ENCODE results near the gene KRTAP1-5. TPM values are rescaled to one million over a fixed set of nuclear protein-coding genes. Genes with fewer than 3 reads are reported as not detected.
"Not testable (repeated sequence)": the region's sequence is repeated elsewhere in the genome, so short reads cannot be mapped to it uniquely, and the experiment has no call there.

Gene KRTAP1-5
- total RNA-seq, 2 donors from 2014 or later, result not detected

GRCh38 chr17:41067281-41067680 is 40.3 kb upstream of the KRTAP1-5 start:
- H3K36me3 ChIP-seq, result no peaks in the 10 kb centered on the region
- no peak overlapping the region for H3K4me3 ChIP-seq
- DNase-seq (ENCODE audit: low spot score), result no peak
- no peak for ATAC-seq (ENCODE audit: insufficient number of reproducible peaks, low FRiP score, low read depth)
- H3K27ac ChIP-seq, result no peak overlapping the region
- peaks cover 9% of the 10 kb centered on the region in 2 donors for H3K4me1 ChIP-seq (ENCODE audit: control insufficient read depth in 1 of 2, low read depth in 2 of 2)
- no peaks in the 10 kb centered on the region for H3K27me3 ChIP-seq (replicated peaks; ENCODE audit: insufficient read depth)
- TF ChIP-seq CTCF (IDR thresholded peaks at IDR 0.05), result no peak
- no peaks in the 10 kb centered on the region for H3K9me3 ChIP-seq

GRCh38 chr17:41065829-41066624 is 39.0 kb upstream of the KRTAP1-5 start, which contains the start of gene KRTAP2-4:
Gene KRTAP2-4, minus strand, starts transcription at chr17:41065879. Its CDS starts 34 bp downstream, at chr17:41065845.
- no peak for DNase-seq (ENCODE audit: low spot score)
- Histone ChIP-seq H3K9me3 (no peaks in the 10 kb centered on the region), H3K4me3 (no peak within 1 kb of the TSS), H3K27me3 (replicated peaks; ENCODE audit: insufficient read depth) (no peaks in the 10 kb centered on the region), H3K27ac (no peak within 1 kb of the TSS), H3K36me3 (no peaks in the 10 kb centered on the region), H3K4me1 (ENCODE audit: control insufficient read depth in 1 of 2, low read depth in 2 of 2) (peaks cover 18 to 21% of the 10 kb centered on the region in 2 donors)
- ATAC-seq (ENCODE audit: insufficient number of reproducible peaks, low FRiP score, low read depth), result no peak
- no peak for TF ChIP-seq CTCF (IDR thresholded peaks at IDR 0.05)

GRCh38 chr17:41065016-41065689 is 38.1 kb upstream of the KRTAP1-5 start:
- not testable (repeated sequence) for ATAC-seq (ENCODE audit: insufficient number of reproducible peaks, low FRiP score, low read depth); H3K9me3 ChIP-seq; H3K27me3 ChIP-seq (replicated peaks; ENCODE audit: insufficient read depth); H3K36me3 ChIP-seq; H3K4me3 ChIP-seq; H3K27ac ChIP-seq; DNase-seq (ENCODE audit: low spot score)
- peaks cover 23 to 30% of the 10 kb centered on the region in 2 donors for H3K4me1 ChIP-seq (ENCODE audit: control insufficient read depth in 1 of 2, low read depth in 2 of 2)

- H3K4me3 ChIP-seq, result no peak overlapping the region
Observed at GRCh38 chr17:41064301-41064700, 37.3 kb upstream of the KRTAP1-5 start.

GRCh38 chr17:41063449-41063848 is 36.4 kb upstream of the KRTAP1-5 start:
- DNase-seq (ENCODE audit: low spot score), result no peak
- no peak for TF ChIP-seq CTCF (IDR thresholded peaks at IDR 0.05)
- Histone ChIP-seq H3K4me3 (no peak overlapping the region), H3K27ac (no peak overlapping the region), H3K9me3 (no peaks in the 10 kb centered on the region), H3K27me3 (replicated peaks; ENCODE audit: insufficient read depth) (no peaks in the 10 kb centered on the region), H3K4me1 (ENCODE audit: control insufficient read depth in 1 of 2, low read depth in 2 of 2) (peaks cover 23 to 33% of the 10 kb centered on the region in 2 donors), H3K36me3 (no peaks in the 10 kb centered on the region)
- no peak for ATAC-seq (ENCODE audit: insufficient number of reproducible peaks, low FRiP score, low read depth)

More at GRCh38 chr17:41064301-41064700, 37.3 kb upstream of the KRTAP1-5 start:
- Histone ChIP-seq H3K9me3 (no peaks in the 10 kb centered on the region), H3K4me1 (ENCODE audit: control insufficient read depth in 1 of 2, low read depth in 2 of 2) (peaks cover 23 to 33% of the 10 kb centered on the region in 2 donors), H3K27ac (no peak overlapping the region), H3K36me3 (no peaks in the 10 kb centered on the region), H3K27me3 (replicated peaks; ENCODE audit: insufficient read depth) (no peaks in the 10 kb centered on the region)
- ATAC-seq (ENCODE audit: insufficient number of reproducible peaks, low FRiP score, low read depth) (no peak), DNase-seq (ENCODE audit: low spot score) (no peak)
- no peak for TF ChIP-seq CTCF (IDR thresholded peaks at IDR 0.05)

Measured in thoracic aorta (tissue), 2 donors.